Spleen (tissue), 11 donors: ENCODE data around the gene LMF1. TPM values are rescaled to one million over a fixed set of nuclear protein-coding genes. Genes with fewer than 3 reads are reported as not detected.

Experiments
- DNase-seq: peaks from one replicate; pipeline ENCODE4 v3.0.0-alpha.2; 2020
- H3K27ac ChIP-seq, 8 donors: fragments of 200-600 bp; sonication (generic) in 7 of 8; 1 replicate in 4 of 8; 2 replicates in 4 of 8; pipeline versions ENCODE4 v1.5.0 to v1.8.0; 2016 to 2021; ENCODE audit warnings: inconsistent platforms in 4 of 8, mild to moderate bottlenecking in 4 of 8, moderate library complexity in 1 of 8
- H3K27me3 ChIP-seq, 7 donors: fragments of 200-600 bp; sonication (generic) in 6 of 7; replicated peaks in 1 of 7; 1 replicate in 4 of 7; 2 replicates in 3 of 7; pipeline versions ENCODE4 v1.5.0 to v1.8.0; 2016 to 2021; ENCODE audit warnings: inconsistent platforms in 3 of 7, mild to moderate bottlenecking in 1 of 7
- H3K36me3 ChIP-seq, 6 donors: fragments of 200-600 bp; sonication (generic) in 5 of 6; 1 replicate in 4 of 6; 2 replicates in 2 of 6; pipeline versions ENCODE4 v1.5.0 to v1.8.0; 2016 to 2021; ENCODE audit warnings: inconsistent platforms in 2 of 6
- H3K4me1 ChIP-seq, 6 donors: fragments of 200-600 bp; sonication (generic) in 5 of 6; 1 replicate in 3 of 6; 2 replicates in 3 of 6; pipeline versions ENCODE4 v1.5.0 to v1.8.0; 2016 to 2021; ENCODE audit warnings: inconsistent platforms in 3 of 6
- H3K4me3 ChIP-seq, 8 donors: fragments of 200-600 bp; sonication (generic) in 7 of 8; 1 replicate in 4 of 8; 2 replicates in 4 of 8; pipeline versions ENCODE4 v1.5.0 to v1.8.0; 2016 to 2021; ENCODE audit warnings: inconsistent platforms in 4 of 8, mild to moderate bottlenecking in 4 of 8, moderate library complexity in 2 of 8
- H3K9me3 ChIP-seq, 8 donors: fragments of 200-600 bp; sonication (generic) in 7 of 8; 1 replicate in 4 of 8; 2 replicates in 4 of 8; pipeline versions ENCODE4 v1.5.0 to v1.8.0; 2016 to 2021; ENCODE audit warnings: inconsistent platforms in 4 of 8
- POLR2A ChIP-seq, 3 donors: fragments of 450-650 bp; IDR thresholded peaks; one replicate each; pipeline ENCODE4 v1.5.1; 2017; ENCODE audit warnings: antibody characterized with exemption in 3 of 3, mild to moderate bottlenecking in 1 of 3
- POLR2AphosphoS5 ChIP-seq, 3 donors: sonication (generic); formaldehyde crosslinking; IDR thresholded peaks; one replicate each; pipeline ENCODE4 v1.5.1; 2017; ENCODE audit warnings: antibody characterized with exemption in 3 of 3
- WGBS, 5 donors: extraction: QIAGEN DNeasy Blood & Tissue Kit in 3 of 5; methylation state at CpG; one replicate each; pipeline versions ENCODE4 v1.1.5 to v1.1.7; 2013 to 2018; 5-methylcytosine and 5-hydroxymethylcytosine counted together
- intact Hi-C: fragments of 100-400 bp; cut with DNase I; formaldehyde crosslinking; loops from one replicate; pipeline ENCODE4 v1.15.0; 2023; ENCODE audit warnings: low total_unique reads
- polyA plus RNA-seq, 3 donors: library from polyadenylated mRNA; stranded (reverse); fragments of 200-250 nt; gene quantifications; one replicate each; pipeline ENCODE4 v1.2.1, GENCODE V29; 2013
- total RNA-seq, 7 donors: library from RNA; depleted of rRNA in 3 of 7; stranded (reverse); fragments of >200 nt in 3 of 7; fragmentation: NEBNext Ultra II Directional in 4 of 7; extraction: Animal tissue kit (Norgen Biotek cat#: 25700) in 4 of 7; gene quantifications; one replicate each; pipeline versions ENCODE4 v1.1.0 to v1.2.1, GENCODE V29; 2016 to 2021
- TF ChIP-seq, protein P1 (sequence below), 11 experiments: fragments of 200-600 bp in 7 of 11; fragments of 450-650 bp in 4 of 11; sonication (generic) in 4 of 11; IDR thresholded peaks in 8 of 11; conservative IDR thresholded peaks in 3 of 11; 1 replicate in 7 of 11; 2 replicates in 4 of 11; pipeline versions ENCODE4 v1.4.0 to v1.8.0; 2016 to 2021; ENCODE audit warnings: antibody characterized with exemption in 11 of 11, inconsistent platforms in 4 of 11, mild to moderate bottlenecking in 1 of 11
- donor health status: healthy with polysubstance abuse.
- donor health status: DM: no; HTN: no; CAD: no; lungs with moderate emphysema.
- donor health status: DM: no; HTN: no; CAD: no.
- donor health status: Bipolar disorder and iron deficiency.
- donor health status: healthy.
- donor health status: DM: no; HTN: no; CAD: no.
- donor health status: DM: yes; HTN: yes; CAD: no.

The LMF1 gene
- total and polyA plus RNA-seq, 10 donors, result 10.4 to 57.6 (median 32.5) TPM

DNA sequence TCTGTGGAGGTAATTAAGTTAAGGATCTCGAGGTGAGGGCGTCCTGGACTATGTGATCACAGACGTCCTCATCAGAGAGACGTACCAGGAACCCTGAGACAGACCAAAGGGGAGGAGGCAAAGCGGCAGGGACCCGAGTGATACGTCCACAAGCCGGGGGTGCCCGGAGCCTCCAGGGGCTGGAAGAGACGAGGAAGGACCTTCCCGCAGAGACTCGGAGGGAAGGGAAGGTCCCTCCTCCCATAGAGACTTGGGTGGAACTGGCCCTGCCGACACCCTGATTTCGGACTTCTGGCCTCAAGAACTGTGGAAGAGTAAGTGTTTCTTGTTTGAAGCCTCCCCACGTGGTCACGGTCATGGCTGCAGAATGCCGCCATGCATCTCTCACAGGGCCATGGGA lies 30.8 kb downstream of the LMF1 start:
- Histone ChIP-seq H3K27ac (no peak overlapping the region), H3K27me3 (no peaks in the 10 kb centered on the region), H3K36me3 (peaks cover 0 to 66% (median 5%) of the 10 kb centered on the region in 6 donors), H3K4me3 (no peak overlapping the region), H3K9me3 (peaks cover 0 to 32% (median 27%) of the 10 kb centered on the region in 8 donors), H3K4me1 (no peaks in the 10 kb centered on the region)
- no peak for TF ChIP-seq POLR2A (IDR thresholded peaks at IDR 0.05)
- TF ChIP-seq POLR2AphosphoS5 (IDR thresholded peaks at IDR 0.05), result no peak
- TF ChIP-seq, protein P1, sequence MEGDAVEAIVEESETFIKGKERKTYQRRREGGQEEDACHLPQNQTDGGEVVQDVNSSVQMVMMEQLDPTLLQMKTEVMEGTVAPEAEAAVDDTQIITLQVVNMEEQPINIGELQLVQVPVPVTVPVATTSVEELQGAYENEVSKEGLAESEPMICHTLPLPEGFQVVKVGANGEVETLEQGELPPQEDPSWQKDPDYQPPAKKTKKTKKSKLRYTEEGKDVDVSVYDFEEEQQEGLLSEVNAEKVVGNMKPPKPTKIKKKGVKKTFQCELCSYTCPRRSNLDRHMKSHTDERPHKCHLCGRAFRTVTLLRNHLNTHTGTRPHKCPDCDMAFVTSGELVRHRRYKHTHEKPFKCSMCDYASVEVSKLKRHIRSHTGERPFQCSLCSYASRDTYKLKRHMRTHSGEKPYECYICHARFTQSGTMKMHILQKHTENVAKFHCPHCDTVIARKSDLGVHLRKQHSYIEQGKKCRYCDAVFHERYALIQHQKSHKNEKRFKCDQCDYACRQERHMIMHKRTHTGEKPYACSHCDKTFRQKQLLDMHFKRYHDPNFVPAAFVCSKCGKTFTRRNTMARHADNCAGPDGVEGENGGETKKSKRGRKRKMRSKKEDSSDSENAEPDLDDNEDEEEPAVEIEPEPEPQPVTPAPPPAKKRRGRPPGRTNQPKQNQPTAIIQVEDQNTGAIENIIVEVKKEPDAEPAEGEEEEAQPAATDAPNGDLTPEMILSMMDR (IDR thresholded peaks at IDR 0.05 in 8 of 11, conservative IDR thresholded peaks at IDR 0.05 in 3 of 11), result no peak
- WGBS, 5 donors, result 91 to 96% (median 95%) methylated on average over 17 of the region's 17 CpGs
- intact Hi-C loops, result no loop called here
- DNase-seq, result no peak

DNA sequence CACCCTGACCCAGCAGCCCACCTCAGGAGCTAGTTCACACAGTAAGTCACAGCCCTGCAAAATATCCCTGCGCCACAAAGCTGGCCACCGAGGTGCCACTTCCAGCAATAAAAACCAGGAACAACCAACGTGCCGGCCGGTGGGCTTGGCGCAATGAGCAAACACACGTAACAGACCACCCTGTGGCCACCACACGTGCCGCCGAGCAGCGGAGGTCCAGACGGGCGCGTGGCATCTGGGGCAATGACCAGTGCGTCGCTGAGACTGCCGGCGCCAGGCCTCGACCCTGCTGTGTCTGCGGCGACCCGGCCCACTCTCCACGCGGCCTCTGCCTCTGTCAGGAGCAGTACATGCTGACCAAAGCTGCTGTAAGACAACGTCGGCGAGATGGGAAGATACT lies 31.5 kb downstream of the LMF1 start:
- H3K36me3 ChIP-seq, result peaks cover 0 to 59% (median 5%) of the 10 kb centered on the region in 6 donors
- TF ChIP-seq, protein P1 (IDR thresholded peaks at IDR 0.05 in 8 of 11, conservative IDR thresholded peaks at IDR 0.05 in 3 of 11), result no peak
- TF ChIP-seq POLR2AphosphoS5 (IDR thresholded peaks at IDR 0.05) (no peak), POLR2A (IDR thresholded peaks at IDR 0.05) (no peak)
- DNase-seq, result peak; percentile 55
- peaks cover 0 to 32% (median 27%) of the 10 kb centered on the region in 8 donors for H3K9me3 ChIP-seq
- intact Hi-C loops, result no loop called here
- no peak overlapping the region for H3K4me3 ChIP-seq
- H3K27ac ChIP-seq, result no peak overlapping the region
- 92 to 96% (median 95%) methylated on average over 23 to 27 of the region's 27 CpGs for WGBS, 5 donors
- H3K27me3 ChIP-seq, result no peaks in the 10 kb centered on the region
- no peaks in the 10 kb centered on the region for H3K4me1 ChIP-seq

DNA sequence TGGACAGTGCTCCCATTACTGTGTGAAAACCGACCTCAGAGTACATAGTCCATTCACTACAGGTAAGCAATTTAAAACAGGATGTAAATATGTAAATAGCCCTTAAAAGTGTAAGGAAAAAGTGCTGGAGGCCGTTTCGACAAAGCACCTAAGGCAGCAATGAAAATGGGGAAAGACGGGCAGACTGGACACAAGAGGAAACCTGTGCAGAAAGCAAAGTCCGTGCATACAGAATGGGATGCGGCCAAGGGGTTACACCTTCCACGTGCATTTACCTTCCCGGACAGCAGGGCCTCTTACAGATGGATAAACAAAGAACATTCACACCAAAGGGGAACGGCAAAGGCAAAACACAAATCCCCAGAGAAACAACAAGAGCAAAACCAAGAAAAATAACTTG lies 32.0 kb downstream of the LMF1 start:
- H3K27ac ChIP-seq, result no peak overlapping the region
- no peak overlapping the region for H3K4me3 ChIP-seq
- H3K4me1 ChIP-seq, result no peaks in the 10 kb centered on the region
- TF ChIP-seq POLR2A (IDR thresholded peaks at IDR 0.05) (no peak), POLR2AphosphoS5 (IDR thresholded peaks at IDR 0.05) (no peak)
- TF ChIP-seq, protein P1 (IDR thresholded peaks at IDR 0.05 in 8 of 11, conservative IDR thresholded peaks at IDR 0.05 in 3 of 11), result no peak
- H3K27me3 ChIP-seq, result no peaks in the 10 kb centered on the region
- peaks cover 0 to 32% (median 27%) of the 10 kb centered on the region in 8 donors for H3K9me3 ChIP-seq
- peaks cover 0 to 59% (median 9%) of the 10 kb centered on the region in 6 donors for H3K36me3 ChIP-seq
- DNase-seq, result peak; percentile 29
- intact Hi-C loops, result no loop called here
- WGBS, 5 donors, result 75 to 90% (median 87%) methylated on average over 9 of the region's 9 CpGs

DNA sequence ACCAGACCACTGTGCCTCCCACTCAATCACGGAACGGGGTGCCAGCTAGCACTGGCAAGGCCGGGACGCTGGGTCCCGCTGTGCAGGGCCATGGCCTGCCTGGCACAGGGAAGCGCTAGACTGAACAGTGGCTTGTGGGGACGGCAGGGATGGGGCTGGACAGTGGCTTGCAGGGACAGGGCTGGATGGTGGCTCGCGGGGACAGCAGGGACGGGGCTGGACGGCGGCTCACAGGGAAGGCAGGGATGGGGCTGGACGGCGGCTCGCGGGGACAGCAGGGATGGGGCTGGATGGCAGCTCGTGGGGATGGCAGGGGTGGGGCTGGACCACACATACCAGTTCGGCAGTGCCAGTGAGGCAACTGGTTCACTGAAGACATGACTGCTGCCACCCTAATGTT lies 32.6 kb downstream of the LMF1 start:
- TF ChIP-seq, protein P1 (IDR thresholded peaks at IDR 0.05 in 8 of 11, conservative IDR thresholded peaks at IDR 0.05 in 3 of 11), result no peak
- no peak for TF ChIP-seq POLR2A (IDR thresholded peaks at IDR 0.05)
- no peak for TF ChIP-seq POLR2AphosphoS5 (IDR thresholded peaks at IDR 0.05)
- DNase-seq, result peak; percentile 44

More for the DNA sequence above, 32.6 kb downstream of the LMF1 start:
- Histone ChIP-seq H3K9me3 (peaks cover 0 to 29% (median 25%) of the 10 kb centered on the region in 8 donors), H3K36me3 (peaks cover 0 to 65% (median 15%) of the 10 kb centered on the region in 6 donors), H3K27me3 (no peaks in the 10 kb centered on the region), H3K4me3 (no peak overlapping the region), H3K4me1 (no peaks in the 10 kb centered on the region), H3K27ac (no peak overlapping the region)
- intact Hi-C loops, result no loop called here
- WGBS, 5 donors, result 83 to 94% (median 93%) methylated on average over 16 to 18 of the region's 18 CpGs
